ENCODE data around the gene CDH4. TPM values are rescaled to one million over a fixed set of nuclear protein-coding genes. Genes with fewer than 3 reads are reported as not detected.

Gene CDH4
- total RNA-seq, 1 experiment from 2014 or later = not detected

DNA sequence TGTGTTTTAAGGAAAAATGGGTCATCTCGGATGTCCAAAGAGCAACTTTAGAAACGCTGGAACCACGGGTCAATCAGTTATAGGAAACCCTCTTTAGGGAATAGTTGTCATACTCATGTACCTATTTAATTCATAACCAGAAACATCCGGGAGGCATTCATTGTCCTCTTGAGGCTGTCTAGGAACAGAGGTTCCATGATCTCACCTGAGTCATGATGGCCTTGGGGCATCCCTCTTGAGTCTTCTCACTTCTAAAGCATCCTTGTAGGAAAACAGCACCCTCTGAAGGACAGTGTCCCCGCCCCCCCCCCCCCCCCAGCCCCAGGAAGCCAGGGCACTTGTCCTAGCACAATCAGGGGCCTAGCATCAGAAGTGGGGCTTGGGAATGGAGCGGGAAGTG lies 46.3 kb upstream of the CDH4 start:
- DNase-seq = no peak
- Histone ChIP-seq H3K9me3 (peaks cover 19% of the 10 kb centered on the region; the same call in 1 of the 2 replicates), H3K27me3 (replicated peaks; ENCODE audit: control insufficient read depth, insufficient read depth, low read length) (no peaks in the 10 kb centered on the region), H3K36me3 (ENCODE audit: control insufficient read depth, insufficient read depth, low read length) (no peaks in the 10 kb centered on the region), H3K4me1 (no peaks in the 10 kb centered on the region), H3K4me3 (ENCODE audit: low read depth, low read length) (no peak overlapping the region)
- TF ChIP-seq, protein P1, sequence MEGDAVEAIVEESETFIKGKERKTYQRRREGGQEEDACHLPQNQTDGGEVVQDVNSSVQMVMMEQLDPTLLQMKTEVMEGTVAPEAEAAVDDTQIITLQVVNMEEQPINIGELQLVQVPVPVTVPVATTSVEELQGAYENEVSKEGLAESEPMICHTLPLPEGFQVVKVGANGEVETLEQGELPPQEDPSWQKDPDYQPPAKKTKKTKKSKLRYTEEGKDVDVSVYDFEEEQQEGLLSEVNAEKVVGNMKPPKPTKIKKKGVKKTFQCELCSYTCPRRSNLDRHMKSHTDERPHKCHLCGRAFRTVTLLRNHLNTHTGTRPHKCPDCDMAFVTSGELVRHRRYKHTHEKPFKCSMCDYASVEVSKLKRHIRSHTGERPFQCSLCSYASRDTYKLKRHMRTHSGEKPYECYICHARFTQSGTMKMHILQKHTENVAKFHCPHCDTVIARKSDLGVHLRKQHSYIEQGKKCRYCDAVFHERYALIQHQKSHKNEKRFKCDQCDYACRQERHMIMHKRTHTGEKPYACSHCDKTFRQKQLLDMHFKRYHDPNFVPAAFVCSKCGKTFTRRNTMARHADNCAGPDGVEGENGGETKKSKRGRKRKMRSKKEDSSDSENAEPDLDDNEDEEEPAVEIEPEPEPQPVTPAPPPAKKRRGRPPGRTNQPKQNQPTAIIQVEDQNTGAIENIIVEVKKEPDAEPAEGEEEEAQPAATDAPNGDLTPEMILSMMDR (IDR thresholded peaks at IDR 0.05; ENCODE audit: insufficient read depth in 1 of 2, low read depth in 1 of 2, low read length in 1 of 2, severe bottlenecking in 1 of 2, unreplicated experiment in 1 of 2) = no peak
- Mint-ChIP-seq H3K9me3 (ENCODE audit: unreplicated experiment) (peaks cover 2% of the 10 kb centered on the region), H3K36me3 (ENCODE audit: insufficient read depth, unreplicated experiment) (no peaks in the 10 kb centered on the region), H3K4me3 (ENCODE audit: unreplicated experiment) (no peak overlapping the region), H3K27ac (ENCODE audit: unreplicated experiment) (no peak overlapping the region), H3K4me1 (ENCODE audit: low read depth, unreplicated experiment) (no peaks in the 10 kb centered on the region), H3K27me3 (ENCODE audit: insufficient read depth, unreplicated experiment) (peaks cover 10% of the 10 kb centered on the region)
- ChIA-PET CTCF (interaction anchor here (0.6 kb wide), 2 partner anchors 23 to 95 kb away, joined by 3 read pairs; no protein-coding TSS in a partner anchor), POLR2A (no interaction called here)
- BruUV-seq (replicated peaks) = no TSS peak
- intact Hi-C loops (cut with micrococcal nuclease; ENCODE audit: unreplicated experiment) = no loop called here

DNA sequence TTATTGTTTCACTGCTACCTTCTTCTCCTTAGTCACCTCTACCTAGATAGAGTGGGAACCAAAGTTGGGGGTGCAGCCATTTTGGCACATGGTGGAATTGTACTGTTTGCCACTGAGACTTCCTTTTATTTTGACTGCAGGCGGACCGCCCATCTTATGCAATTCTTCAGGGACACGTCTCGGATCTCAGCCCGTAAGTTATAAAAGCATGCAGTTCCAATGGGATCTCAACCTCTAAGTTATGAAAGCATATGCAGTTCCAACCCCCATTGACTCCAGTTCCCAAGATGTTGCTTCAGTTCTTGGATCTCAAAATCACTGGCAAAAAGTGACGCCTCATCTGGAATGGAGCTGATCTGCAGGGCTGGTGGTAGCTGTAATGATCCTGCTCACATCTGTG lies 41.2 kb upstream of the CDH4 start:
- intact Hi-C loops (cut with micrococcal nuclease; ENCODE audit: unreplicated experiment) = no loop called here
- Mint-ChIP-seq H3K27ac (ENCODE audit: unreplicated experiment) (no peak overlapping the region), H3K27me3 (ENCODE audit: insufficient read depth, unreplicated experiment) (peaks cover 14% of the 10 kb centered on the region), H3K36me3 (ENCODE audit: insufficient read depth, unreplicated experiment) (no peaks in the 10 kb centered on the region), H3K4me3 (ENCODE audit: unreplicated experiment) (no peak overlapping the region), H3K4me1 (ENCODE audit: low read depth, unreplicated experiment) (no peaks in the 10 kb centered on the region), H3K9me3 (ENCODE audit: unreplicated experiment) (no peaks in the 10 kb centered on the region)
- no TSS peak for BruUV-seq (replicated peaks)
- H3K9me3 ChIP-seq = 0 out of 2 replicates have a peak, but pooled peaks cover 7% of the 10 kb centered on the region
- no peaks in the 10 kb centered on the region for H3K36me3 ChIP-seq (ENCODE audit: control insufficient read depth, insufficient read depth, low read length)
- TF ChIP-seq, protein P1 (IDR thresholded peaks at IDR 0.05; ENCODE audit: insufficient read depth in 1 of 2, low read depth in 1 of 2, low read length in 1 of 2, severe bottlenecking in 1 of 2, unreplicated experiment in 1 of 2) = no peak
- ChIA-PET CTCF (no interaction called here), POLR2A (no interaction called here)
- H3K27me3 ChIP-seq (replicated peaks; ENCODE audit: control insufficient read depth, insufficient read depth, low read length) = no peaks in the 10 kb centered on the region
- no peak overlapping the region for H3K4me3 ChIP-seq (ENCODE audit: low read depth, low read length)
- DNase-seq = no peak
- no peaks in the 10 kb centered on the region for H3K4me1 ChIP-seq

DNA sequence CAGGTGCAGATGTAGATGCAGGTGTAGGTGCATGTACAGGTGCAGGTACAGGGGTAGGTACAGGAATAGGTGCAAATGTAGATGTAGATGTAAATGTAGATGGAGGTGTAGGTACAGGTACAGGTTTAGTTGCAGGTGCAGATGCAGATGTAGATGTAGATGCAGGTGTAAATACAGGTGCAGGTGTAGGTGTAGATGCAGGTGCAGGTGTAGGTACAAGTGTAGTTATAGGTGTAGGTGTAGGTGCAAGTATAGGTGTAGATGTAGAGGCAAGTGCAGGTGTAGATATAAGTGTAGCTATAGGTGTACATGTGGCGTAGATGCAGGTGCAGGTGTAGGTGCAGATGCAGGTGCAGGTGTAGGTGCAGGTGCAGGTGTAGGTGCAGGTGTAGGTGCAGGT lies 34.2 kb upstream of the CDH4 start:
- Mint-ChIP-seq H3K4me1 (ENCODE audit: low read depth, unreplicated experiment) (no peaks in the 10 kb centered on the region), H3K9me3 (ENCODE audit: unreplicated experiment) (peaks cover 25% of the 10 kb centered on the region), H3K4me3 (ENCODE audit: unreplicated experiment) (no peak overlapping the region), H3K36me3 (ENCODE audit: insufficient read depth, unreplicated experiment) (no peaks in the 10 kb centered on the region), H3K27ac (ENCODE audit: unreplicated experiment) (no peak overlapping the region), H3K27me3 (ENCODE audit: insufficient read depth, unreplicated experiment) (peaks cover 11% of the 10 kb centered on the region)
- DNase-seq = no peak
- H3K36me3 ChIP-seq (ENCODE audit: control insufficient read depth, insufficient read depth, low read length) = no peaks in the 10 kb centered on the region
- H3K27me3 ChIP-seq (replicated peaks; ENCODE audit: control insufficient read depth, insufficient read depth, low read length) = no peaks in the 10 kb centered on the region
- POLR2A ChIA-PET = no interaction called here
- H3K4me1 ChIP-seq = no peaks in the 10 kb centered on the region
- TF ChIP-seq, protein P1 (IDR thresholded peaks at IDR 0.05; ENCODE audit: insufficient read depth in 1 of 2, low read depth in 1 of 2, low read length in 1 of 2, severe bottlenecking in 1 of 2, unreplicated experiment in 1 of 2) = no peak
- intact Hi-C loops (cut with micrococcal nuclease; ENCODE audit: unreplicated experiment) = no loop called here
- BruUV-seq (replicated peaks) = no TSS peak
- peaks cover 15% of the 10 kb centered on the region for H3K9me3 ChIP-seq
- CTCF ChIA-PET = interaction anchor here (1.5 kb wide), 1 partner anchor 11 kb away, joined by 3 read pairs; no protein-coding TSS in a partner anchor
- no peak overlapping the region for H3K4me3 ChIP-seq (ENCODE audit: low read depth, low read length)
